Measurements from ENCODE around the gene TFCP2. TPM values are rescaled to one million over a fixed set of nuclear protein-coding genes. Genes with fewer than 3 reads are reported as not detected.

Gene TFCP2
- total RNA-seq, 2 experiments from 2014 or later, result 23.6 to 25.4 TPM

DNA sequence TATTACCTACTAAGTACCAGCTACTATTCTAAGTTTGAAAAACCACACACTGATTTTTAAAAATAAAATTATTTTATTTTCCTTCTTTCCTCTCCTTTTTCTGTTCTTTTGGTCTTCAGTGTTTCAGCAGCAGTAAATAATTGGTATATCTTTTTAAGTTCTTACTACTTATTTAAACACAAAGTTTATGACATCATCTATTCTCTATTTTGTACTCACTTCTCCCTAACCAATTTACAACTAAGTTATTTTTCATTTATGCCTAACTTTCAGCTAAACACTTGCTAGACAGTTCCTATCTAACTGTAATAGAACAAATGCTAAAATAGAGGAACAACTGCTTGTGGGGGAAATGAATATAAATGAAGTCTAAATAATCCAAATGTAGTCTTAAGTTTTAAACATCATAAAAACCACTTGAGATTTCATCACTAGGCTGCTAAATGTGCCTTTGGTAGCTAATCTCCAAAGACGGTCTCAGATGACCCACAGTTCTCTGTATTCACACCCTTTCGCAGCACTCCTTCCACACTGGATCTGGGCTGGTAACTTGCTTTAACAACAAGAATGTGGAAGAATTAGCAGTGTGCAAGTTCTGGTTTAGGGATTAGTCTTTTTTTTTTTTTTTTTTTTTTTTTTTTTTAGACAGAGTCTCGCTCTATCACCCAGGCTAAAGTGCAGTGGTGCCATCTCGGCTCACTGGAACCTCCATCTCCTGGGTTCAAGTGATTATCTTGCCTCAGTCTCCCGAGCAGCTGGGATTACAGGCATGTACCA, 41.0 kb downstream of the TFCP2 start:
- Mint-ChIP-seq H3K4me3 (no peak overlapping the region), H3K36me3 (ENCODE audit: low read depth) (no peaks in the 10 kb centered on the region), H3K27ac (no peak overlapping the region), H3K27me3 (ENCODE audit: low read depth) (no peaks in the 10 kb centered on the region), H3K9me3 (no peaks in the 10 kb centered on the region), H3K4me1 (ENCODE audit: low read depth) (peaks cover 3% of the 10 kb centered on the region)
- intact Hi-C loops (cut with micrococcal nuclease), result no loop called here
- DNase-seq, result no peak
- CTCF ChIA-PET, result no interaction called here

- CTCF ChIA-PET, result interaction anchor here (0.7 kb wide), 1 partner anchor 237 kb away, joined by 3 read pairs; no protein-coding TSS in a partner anchor
- intact Hi-C loops (cut with micrococcal nuclease), result no loop called here
- H3K9me3 Mint-ChIP-seq, result no peaks in the 10 kb centered on the region
- no peak overlapping the region for H3K4me3 Mint-ChIP-seq
- H3K27me3 Mint-ChIP-seq (ENCODE audit: low read depth), result no peaks in the 10 kb centered on the region
- H3K27ac Mint-ChIP-seq, result no peak overlapping the region
- H3K36me3 Mint-ChIP-seq (ENCODE audit: low read depth), result peaks cover 9% of the 10 kb centered on the region
- no peak for DNase-seq
- peaks cover 3% of the 10 kb centered on the region for H3K4me1 Mint-ChIP-seq (ENCODE audit: low read depth)
Measured at GRCh38 chr12:51128919-51129318, 44.0 kb downstream of the TFCP2 start.

DNA sequence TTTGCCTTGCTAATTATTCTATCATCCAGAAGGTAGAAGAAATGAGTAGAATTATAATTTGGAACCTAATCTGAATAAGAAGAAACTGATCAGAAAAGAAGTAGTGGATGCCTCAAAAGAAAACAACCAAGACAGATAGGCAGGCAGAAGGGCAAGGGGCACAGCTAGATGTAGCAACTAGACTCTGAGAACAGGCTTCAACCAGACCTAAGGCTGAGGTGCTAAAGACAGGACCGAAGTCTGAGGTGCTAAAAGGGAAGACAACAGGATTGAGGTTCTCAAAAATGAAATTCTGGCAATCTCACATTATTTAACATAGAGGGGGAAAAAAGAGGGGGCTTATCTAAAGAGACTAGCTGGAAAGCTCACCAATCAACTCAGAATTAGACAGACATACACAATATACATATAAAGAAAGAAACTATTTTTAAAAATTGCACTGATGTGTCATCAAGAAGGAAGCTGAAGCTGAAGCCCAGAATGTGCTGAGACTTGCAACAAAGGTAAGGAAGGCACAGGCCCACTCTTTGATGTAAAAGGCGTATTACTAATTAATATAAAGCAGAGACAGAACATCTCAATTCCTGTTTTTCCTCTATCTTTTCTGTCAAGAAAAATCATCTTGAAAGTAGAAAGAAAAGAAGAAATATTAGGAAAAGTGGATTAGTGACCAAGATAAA, 45.7 kb downstream of the TFCP2 start:
- Mint-ChIP-seq H3K27ac (no peak overlapping the region), H3K36me3 (ENCODE audit: low read depth) (peaks cover 10% of the 10 kb centered on the region), H3K9me3 (no peaks in the 10 kb centered on the region), H3K4me3 (no peak overlapping the region), H3K4me1 (ENCODE audit: low read depth) (peaks cover 3% of the 10 kb centered on the region), H3K27me3 (ENCODE audit: low read depth) (no peaks in the 10 kb centered on the region)
- DNase-seq, result no peak
- intact Hi-C loops (cut with micrococcal nuclease), result no loop called here
- CTCF ChIA-PET, result interaction anchor here (0.5 to 0.7 kb wide), 2 partner anchors 54 to 214 kb away, joined by 3 to 5 read pairs; no protein-coding TSS in a partner anchor

DNA sequence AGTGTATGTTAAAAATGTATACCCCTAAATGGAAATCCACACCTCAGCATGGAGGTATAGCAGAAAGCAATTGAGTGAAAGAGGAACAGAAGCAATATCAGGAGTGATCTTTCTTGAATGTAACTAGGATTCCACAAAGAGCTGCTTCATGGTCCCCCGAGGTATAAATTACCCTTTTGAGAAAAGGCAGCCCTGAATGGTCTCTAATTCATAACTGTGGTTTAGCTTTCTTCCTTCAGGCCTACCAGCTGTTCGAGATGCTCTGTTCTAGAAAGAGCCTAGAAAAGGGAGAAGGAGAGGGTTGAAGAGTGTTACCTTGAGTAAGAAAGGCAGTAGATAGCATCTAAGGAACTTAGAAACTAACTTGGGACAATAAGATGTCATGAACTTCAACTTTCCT, 46.6 kb downstream of the TFCP2 start:
- peaks cover 10% of the 10 kb centered on the region for H3K36me3 Mint-ChIP-seq (ENCODE audit: low read depth)
- no peaks in the 10 kb centered on the region for H3K4me1 Mint-ChIP-seq (ENCODE audit: low read depth)
- CTCF ChIA-PET, result interaction anchor here (0.7 kb wide), 1 partner anchor 215 kb away, joined by 3 read pairs; no protein-coding TSS in a partner anchor
- H3K27me3 Mint-ChIP-seq (ENCODE audit: low read depth), result no peaks in the 10 kb centered on the region
- no peaks in the 10 kb centered on the region for H3K9me3 Mint-ChIP-seq
- H3K27ac Mint-ChIP-seq, result no peak overlapping the region
- no peak overlapping the region for H3K4me3 Mint-ChIP-seq
- no peak for DNase-seq
- intact Hi-C loops (cut with micrococcal nuclease), result no loop called here

DNA sequence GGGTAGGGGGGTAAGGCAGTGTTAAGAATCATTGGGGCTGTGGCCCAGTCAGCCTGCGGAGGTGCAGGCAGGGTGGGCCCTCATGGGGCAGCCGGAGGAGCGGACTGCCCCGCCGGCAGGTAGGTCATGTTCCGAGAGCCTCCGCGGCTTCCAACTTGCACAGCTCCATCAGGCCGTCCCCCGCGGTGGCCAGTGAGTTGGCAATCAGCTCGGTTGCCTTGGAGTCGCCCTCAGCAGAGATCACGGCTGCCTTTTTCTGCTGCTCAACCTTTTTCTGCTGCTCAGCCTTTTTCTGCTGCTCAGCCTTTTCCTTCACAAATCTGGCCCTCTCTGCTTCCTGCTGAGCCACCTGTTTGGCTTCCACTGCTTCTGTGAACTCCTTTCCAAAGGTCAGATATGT, 48.4 kb downstream of the TFCP2 start:
- no peak for DNase-seq
- intact Hi-C loops (cut with micrococcal nuclease), result no loop called here
- H3K36me3 Mint-ChIP-seq (ENCODE audit: low read depth), result peaks cover 12% of the 10 kb centered on the region
- H3K9me3 Mint-ChIP-seq, result no peaks in the 10 kb centered on the region
- H3K4me3 Mint-ChIP-seq, result no peak overlapping the region
- H3K27me3 Mint-ChIP-seq (ENCODE audit: low read depth), result no peaks in the 10 kb centered on the region
- H3K4me1 Mint-ChIP-seq (ENCODE audit: low read depth), result no peaks in the 10 kb centered on the region
- CTCF ChIA-PET, result no interaction called here
- no peak overlapping the region for H3K27ac Mint-ChIP-seq

DNA sequence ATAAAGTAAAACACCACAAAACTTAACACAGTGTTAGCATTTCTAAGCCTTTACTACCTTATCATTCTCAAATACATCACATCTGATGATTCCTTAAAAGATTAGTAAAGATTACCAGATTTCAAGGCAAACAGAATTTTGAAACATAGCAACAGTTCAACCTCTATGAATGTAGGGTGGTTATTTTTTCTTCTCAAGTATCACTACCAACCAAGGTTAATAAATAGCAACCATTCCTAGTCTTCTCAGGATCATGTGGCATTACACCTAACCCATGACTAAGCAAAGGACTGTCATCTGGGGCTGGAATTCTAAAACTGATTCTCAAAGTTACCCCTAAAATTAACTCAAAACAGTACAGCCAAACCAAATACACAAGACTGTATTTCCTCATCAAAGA, 50.1 kb downstream of the TFCP2 start:
- no peak for DNase-seq
- CTCF ChIA-PET, result no interaction called here
- H3K27me3 Mint-ChIP-seq (ENCODE audit: low read depth), result no peaks in the 10 kb centered on the region
- intact Hi-C loops (cut with micrococcal nuclease), result no loop called here
- no peaks in the 10 kb centered on the region for H3K9me3 Mint-ChIP-seq
- H3K4me1 Mint-ChIP-seq (ENCODE audit: low read depth), result no peaks in the 10 kb centered on the region
- H3K36me3 Mint-ChIP-seq (ENCODE audit: low read depth), result peaks cover 12% of the 10 kb centered on the region
- no peak overlapping the region for H3K27ac Mint-ChIP-seq
- no peak overlapping the region for H3K4me3 Mint-ChIP-seq

DNA sequence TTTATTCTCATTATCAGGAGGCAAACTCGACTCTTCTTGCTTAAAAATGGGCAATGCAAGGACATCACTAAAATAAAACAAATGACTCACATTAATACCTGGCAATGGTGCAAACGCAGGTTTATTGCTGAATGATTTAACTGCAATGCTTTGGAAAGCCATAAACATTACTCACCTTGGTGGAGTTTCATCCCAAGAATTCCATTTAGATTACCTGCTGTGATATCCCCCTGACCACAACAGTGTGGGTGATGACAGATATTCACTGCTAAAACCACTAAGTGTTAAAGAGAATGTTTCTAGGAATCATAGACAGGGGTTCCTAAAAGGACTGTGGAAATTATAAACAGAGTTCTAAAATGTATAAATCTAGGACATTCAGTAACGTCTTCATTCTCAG, 54.2 kb downstream of the TFCP2 start:
- H3K4me1 Mint-ChIP-seq (ENCODE audit: low read depth), result no peaks in the 10 kb centered on the region
- H3K9me3 Mint-ChIP-seq, result no peaks in the 10 kb centered on the region
- H3K27ac Mint-ChIP-seq, result no peak overlapping the region
- H3K27me3 Mint-ChIP-seq (ENCODE audit: low read depth), result no peaks in the 10 kb centered on the region
- no peak overlapping the region for H3K4me3 Mint-ChIP-seq
- CTCF ChIA-PET, result no interaction called here
- peaks cover 15% of the 10 kb centered on the region for H3K36me3 Mint-ChIP-seq (ENCODE audit: low read depth)
- intact Hi-C loops (cut with micrococcal nuclease), result no loop called here
- no peak for DNase-seq

DNA sequence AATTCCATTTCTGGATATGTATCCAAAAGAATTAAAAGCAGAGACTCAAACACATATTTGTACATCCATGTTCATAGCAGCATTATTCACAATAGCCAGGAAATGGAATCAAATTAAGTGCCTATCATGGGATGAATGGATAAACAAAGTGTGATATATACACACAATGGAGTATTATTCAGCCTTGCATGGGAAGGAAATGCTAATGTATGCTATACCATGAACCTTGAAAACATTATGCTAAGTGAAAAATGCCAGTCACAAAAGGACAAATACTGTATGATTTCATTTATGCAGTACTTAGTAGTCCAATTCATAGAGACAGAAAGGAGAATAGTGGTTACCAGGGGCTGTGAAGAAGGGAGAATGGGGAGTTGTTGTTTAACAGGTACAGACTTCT, 57.4 kb downstream of the TFCP2 start:
- no peaks in the 10 kb centered on the region for H3K9me3 Mint-ChIP-seq
- H3K36me3 Mint-ChIP-seq (ENCODE audit: low read depth), result peaks cover 24% of the 10 kb centered on the region
- CTCF ChIA-PET, result no interaction called here
- no peak for DNase-seq
- no peaks in the 10 kb centered on the region for H3K27me3 Mint-ChIP-seq (ENCODE audit: low read depth)
- no peak overlapping the region for H3K27ac Mint-ChIP-seq
- no peak overlapping the region for H3K4me3 Mint-ChIP-seq
- intact Hi-C loops (cut with micrococcal nuclease), result no loop called here
- no peaks in the 10 kb centered on the region for H3K4me1 Mint-ChIP-seq (ENCODE audit: low read depth)

DNA sequence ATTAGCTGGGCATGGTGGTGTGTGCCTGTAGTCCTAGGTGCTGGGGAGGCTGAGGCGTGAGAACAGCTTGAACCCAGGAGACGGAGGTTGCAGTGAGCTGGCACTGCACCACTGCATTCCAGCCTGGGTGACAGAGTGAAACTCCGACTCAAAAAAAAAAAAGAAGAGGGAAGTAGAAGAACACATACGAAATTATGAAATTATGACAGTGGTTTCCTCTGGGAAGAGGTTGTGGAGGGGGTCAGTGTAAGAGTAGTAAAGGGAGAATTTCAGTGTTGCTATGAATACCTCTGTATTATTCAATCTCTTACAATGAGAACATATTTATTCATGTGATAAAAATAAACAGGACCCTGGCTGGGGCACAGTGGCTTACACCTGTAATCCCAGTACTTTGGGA, 64.8 kb downstream of the TFCP2 start:
- no peaks in the 10 kb centered on the region for H3K4me1 Mint-ChIP-seq (ENCODE audit: low read depth)
- H3K36me3 Mint-ChIP-seq (ENCODE audit: low read depth), result peaks cover 30% of the 10 kb centered on the region
- H3K27me3 Mint-ChIP-seq (ENCODE audit: low read depth), result no peaks in the 10 kb centered on the region
- CTCF ChIA-PET, result no interaction called here
- H3K9me3 Mint-ChIP-seq, result no peaks in the 10 kb centered on the region
- no peak for DNase-seq
- H3K4me3 Mint-ChIP-seq, result no peak overlapping the region
- no peak overlapping the region for H3K27ac Mint-ChIP-seq
- intact Hi-C loops (cut with micrococcal nuclease), result no loop called here

DNA sequence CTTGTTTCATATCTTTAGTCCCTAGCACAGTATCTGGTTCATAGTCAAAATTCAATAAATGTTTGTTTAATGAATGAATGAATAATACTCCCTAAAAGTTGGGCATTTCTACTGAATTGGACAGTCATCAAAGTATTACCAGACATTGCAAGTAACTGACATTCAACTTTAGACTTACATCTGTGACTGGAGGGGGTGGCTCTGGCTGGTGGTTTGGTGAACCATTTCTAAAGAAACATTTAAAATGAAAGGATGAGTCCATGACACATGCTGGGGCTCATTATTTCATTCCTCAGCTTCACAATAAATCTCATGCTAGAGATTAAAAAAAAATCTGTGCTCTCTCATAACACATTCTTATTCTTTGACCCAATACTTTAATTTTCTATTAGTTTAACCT, 69.0 kb downstream of the TFCP2 start:
- DNase-seq, result no peak
- no peak overlapping the region for H3K27ac Mint-ChIP-seq
- H3K4me3 Mint-ChIP-seq, result no peak overlapping the region

GRCh38 chr12:51098611-51099010, 74.3 kb downstream of the TFCP2 start:
- intact Hi-C loops (cut with micrococcal nuclease), result no loop called here
- Mint-ChIP-seq H3K27me3 (ENCODE audit: low read depth) (no peaks in the 10 kb centered on the region), H3K4me1 (ENCODE audit: low read depth) (no peaks in the 10 kb centered on the region), H3K36me3 (ENCODE audit: low read depth) (peaks cover 21% of the 10 kb centered on the region), H3K4me3 (no peak overlapping the region), H3K9me3 (no peaks in the 10 kb centered on the region), H3K27ac (no peak overlapping the region)
- DNase-seq, result no peak
- CTCF ChIA-PET, result interaction anchor here (0.6 kb wide), 1 partner anchor 301 kb away, joined by 3 read pairs; no protein-coding TSS in a partner anchor

More for the DNA sequence above, 69.0 kb downstream of the TFCP2 start:
- intact Hi-C loops (cut with micrococcal nuclease), result no loop called here
- Mint-ChIP-seq H3K36me3 (ENCODE audit: low read depth) (peaks cover 27% of the 10 kb centered on the region), H3K27me3 (ENCODE audit: low read depth) (no peaks in the 10 kb centered on the region), H3K9me3 (no peaks in the 10 kb centered on the region), H3K4me1 (ENCODE audit: low read depth) (no peaks in the 10 kb centered on the region)
- CTCF ChIA-PET, result interaction anchor here (0.6 kb wide), 1 partner anchor 605 kb away, joined by 5 read pairs; no protein-coding TSS in a partner anchor

- Mint-ChIP-seq H3K27ac (no peak overlapping the region), H3K27me3 (ENCODE audit: low read depth) (no peaks in the 10 kb centered on the region)
Measured at GRCh38 chr12:51090705-51091229, 82.2 kb downstream of the TFCP2 start.

More at GRCh38 chr12:51090705-51091229, 82.2 kb downstream of the TFCP2 start:
- no peaks in the 10 kb centered on the region for H3K9me3 Mint-ChIP-seq
- H3K4me3 Mint-ChIP-seq, result no peak overlapping the region
- CTCF ChIA-PET, result interaction anchor here (0.6 to 1.1 kb wide), 3 partner anchors 73 to 407 kb away, joined by 3 to 6 read pairs (median 5); no protein-coding TSS in a partner anchor
- H3K36me3 Mint-ChIP-seq (ENCODE audit: low read depth), result peaks cover 7% of the 10 kb centered on the region
- no peak for DNase-seq
- H3K4me1 Mint-ChIP-seq (ENCODE audit: low read depth), result peaks cover 15% of the 10 kb centered on the region
- intact Hi-C loops (cut with micrococcal nuclease), result no loop called here
